ENCODE results near the gene POLR3H. TPM values are rescaled to one million over a fixed set of nuclear protein-coding genes. Genes with fewer than 3 reads are reported as not detected.

POLR3H gene
- total RNA-seq, 1 donor from 2014 or later = 15.2 TPM

- H3K4me1 ChIP-seq = peaks cover 9% of the 10 kb centered on the region
- Mint-ChIP-seq H3K4me1 (peaks cover 44% of the 10 kb centered on the region), H3K9me3 (no peaks in the 10 kb centered on the region), H3K27me3 (ENCODE audit: insufficient read depth, low read depth) (peaks cover 13% of the 10 kb centered on the region), H3K4me3 (no peak overlapping the region), H3K27ac (no peak overlapping the region), H3K36me3 (no peaks in the 10 kb centered on the region)
- H3K9ac ChIP-seq = no peak overlapping the region
- no peak overlapping the region for H3K4me3 ChIP-seq
- H2AFZ ChIP-seq (replicated peaks) = no peak overlapping the region
- TF ChIP-seq EZH2 (IDR thresholded peaks at IDR 0.05) = no peak
- TF ChIP-seq EZH2phosphoT487 (IDR thresholded peaks at IDR 0.05) = no peak
- no peak for TF ChIP-seq CTCF (IDR thresholded peaks at IDR 0.05)
- peaks cover 4% of the 10 kb centered on the region for H3K79me2 ChIP-seq (ENCODE audit: low read depth)
- no peaks in the 10 kb centered on the region for H3K9me3 ChIP-seq (ENCODE audit: low read depth)
- no peaks in the 10 kb centered on the region for H4K20me1 ChIP-seq (ENCODE audit: low read depth)
- H3K4me2 ChIP-seq = no peak overlapping the region
- H3K27me3 ChIP-seq = no peaks in the 10 kb centered on the region
- H3F3A ChIP-seq (ENCODE audit: low read depth) = peaks cover 7% of the 10 kb centered on the region
- no peaks in the 10 kb centered on the region for H3K36me3 ChIP-seq
- no peak for DNase-seq (ENCODE audit: low spot score)
- no peak overlapping the region for H3K27ac ChIP-seq
Measured at GRCh38 chr22:41548830-41549211, 4.6 kb upstream of the POLR3H start.

- H3F3A ChIP-seq (ENCODE audit: low read depth) = peaks cover 3% of the 10 kb centered on the region
- Mint-ChIP-seq H3K36me3 (peaks cover 4% of the 10 kb centered on the region), H3K4me1 (peaks cover 49% of the 10 kb centered on the region), H3K9me3 (no peaks in the 10 kb centered on the region), H3K4me3 (peak overlapping the region; percentile 97), H3K27me3 (ENCODE audit: insufficient read depth, low read depth) (peaks cover 8% of the 10 kb centered on the region), H3K27ac (peak overlapping the region; percentile 81)
- H3K36me3 ChIP-seq = no peaks in the 10 kb centered on the region
- no peak overlapping the region for H3K9ac ChIP-seq
- H4K20me1 ChIP-seq (ENCODE audit: low read depth) = peaks cover 35% of the 10 kb centered on the region
- TF ChIP-seq CTCF (IDR thresholded peaks at IDR 0.05) (no peak), EZH2phosphoT487 (IDR thresholded peaks at IDR 0.05) (no peak), EZH2 (IDR thresholded peaks at IDR 0.05) (no peak)
- no peak overlapping the region for H3K27ac ChIP-seq
- H3K79me2 ChIP-seq (ENCODE audit: low read depth) = peaks cover 42% of the 10 kb centered on the region
- H3K4me1 ChIP-seq = peaks cover 20% of the 10 kb centered on the region
- H3K4me3 ChIP-seq = peak overlapping the region; percentile 26
- no peaks in the 10 kb centered on the region for H3K9me3 ChIP-seq (ENCODE audit: low read depth)
- H3K27me3 ChIP-seq = no peaks in the 10 kb centered on the region
- peak overlapping the region; percentile 65 for H3K4me2 ChIP-seq
- DNase-seq (ENCODE audit: low spot score) = peak; percentile 42
- H2AFZ ChIP-seq (replicated peaks) = peak overlapping the region; percentile 63
Measured at GRCh38 chr22:41544671-41545476, 604 bp upstream of the POLR3H start.

GRCh38 chr22:41542224-41542623 lies 2.0 kb downstream of the POLR3H start:
- Histone ChIP-seq H3F3A (ENCODE audit: low read depth) (peaks cover 3% of the 10 kb centered on the region), H3K27me3 (no peaks in the 10 kb centered on the region), H3K79me2 (ENCODE audit: low read depth) (peaks cover 42% of the 10 kb centered on the region), H3K9me3 (ENCODE audit: low read depth) (no peaks in the 10 kb centered on the region), H3K27ac (no peak overlapping the region), H3K9ac (no peak overlapping the region), H2AFZ (replicated peaks) (no peak overlapping the region), H4K20me1 (ENCODE audit: low read depth) (peaks cover 39% of the 10 kb centered on the region), H3K4me2 (peak overlapping the region; percentile 77), H3K36me3 (no peaks in the 10 kb centered on the region), H3K4me1 (peaks cover 20% of the 10 kb centered on the region), H3K4me3 (no peak overlapping the region)
- no peak for DNase-seq (ENCODE audit: low spot score)
- no peaks in the 10 kb centered on the region for H3K9me3 Mint-ChIP-seq
- TF ChIP-seq CTCF (IDR thresholded peaks at IDR 0.05) (no peak), EZH2phosphoT487 (IDR thresholded peaks at IDR 0.05) (no peak), EZH2 (IDR thresholded peaks at IDR 0.05) (no peak)
- no peak overlapping the region for H3K27ac Mint-ChIP-seq
- peaks cover 4% of the 10 kb centered on the region for H3K27me3 Mint-ChIP-seq (ENCODE audit: insufficient read depth, low read depth)
- H3K4me1 Mint-ChIP-seq = peaks cover 44% of the 10 kb centered on the region
- peaks cover 9% of the 10 kb centered on the region for H3K36me3 Mint-ChIP-seq
- peak overlapping the region; percentile 97 for H3K4me3 Mint-ChIP-seq
